Natural killer cell (primary cell): Measurements from ENCODE around the gene SCLT1. TPM values are rescaled to one million over a fixed set of nuclear protein-coding genes. Genes with fewer than 3 reads are reported as not detected.

Source experiments
- ATAC-seq, 3 donors: fragments of 150-1000 bp in 2 of 3; fragments of 200-7000 bp in 1 of 3; cut with Tn5 transposase; 1 replicate in 1 of 3; 2 replicates in 2 of 3; pipeline ENCODE4 v1.10.0; 2021; ENCODE audit warnings: mild to moderate bottlenecking in 2 of 3, moderate library complexity in 2 of 3
- DNase-seq, 2 donors: peaks; one replicate each; pipeline versions ENCODE4 v3.0.0 to v3.0.0-alpha.2; 2013 to 2021; ENCODE audit warnings: mixed read lengths in 1 of 2
- H3K27ac ChIP-seq: one replicate; pipeline ENCODE4 v1.5.1; 2013; ENCODE audit warnings: mild to moderate bottlenecking, low read length
- H3K27me3 ChIP-seq: one replicate; pipeline ENCODE4 v1.6.1; 2013; ENCODE audit warnings: low read length; ENCODE audit not compliant: control insufficient read depth, insufficient read depth
- H3K36me3 ChIP-seq: one replicate; pipeline ENCODE4 v1.6.1; 2013; ENCODE audit warnings: low read length; ENCODE audit not compliant: control insufficient read depth, insufficient read depth
- H3K4me1 ChIP-seq: one replicate; pipeline ENCODE4 v1.6.1; 2013; ENCODE audit warnings: low read length; ENCODE audit not compliant: control insufficient read depth, insufficient read depth
- H3K4me3 ChIP-seq: one replicate; pipeline ENCODE4 v1.5.1; 2013; ENCODE audit warnings: low read length
- H3K9me3 ChIP-seq: one replicate; pipeline ENCODE4 v1.6.1; 2013; ENCODE audit warnings: low read length; ENCODE audit not compliant: control insufficient read depth, insufficient read depth
- H3K27ac Mint-ChIP-seq, 2 donors: one replicate each; pipeline ENCODE4 v1.8.0; 2022; ENCODE audit warnings: mild to moderate bottlenecking in 2 of 2, mixed read lengths in 2 of 2, moderate library complexity in 1 of 2
- H3K27me3 Mint-ChIP-seq, 2 donors: one replicate each; pipeline ENCODE4 v1.8.0; 2022; ENCODE audit warnings: low read depth in 2 of 2, mixed read lengths in 2 of 2
- H3K36me3 Mint-ChIP-seq: one replicate; pipeline ENCODE4 v1.8.0; 2022; ENCODE audit warnings: mixed read lengths
- H3K4me1 Mint-ChIP-seq, 2 donors: one replicate each; pipeline ENCODE4 v1.8.0; 2022; ENCODE audit warnings: mixed read lengths in 2 of 2
- H3K4me3 Mint-ChIP-seq: one replicate; pipeline ENCODE4 v1.8.0; 2022; ENCODE audit warnings: mild to moderate bottlenecking, moderate library complexity, mixed read lengths
- H3K9me3 Mint-ChIP-seq, 2 donors: one replicate each; pipeline ENCODE4 v1.8.0; 2022; ENCODE audit warnings: mixed read lengths in 2 of 2
- WGBS: methylation state at CpG from one replicate; pipeline ENCODE4 v1.1.7; 2013; ENCODE audit warnings: missing lambda C conversion rate; ENCODE audit not compliant: insufficient coverage; 5-methylcytosine and 5-hydroxymethylcytosine counted together
- intact Hi-C: fragments of 100-400 bp; cut with micrococcal nuclease; formaldehyde crosslinking; loops from one replicate; pipeline ENCODE4 v1.14.2; 2022
- total RNA-seq, 4 donors: library from RNA; stranded (reverse); fragments of 120-200 nt in 1 of 4; gene quantifications; one replicate each; pipeline versions ENCODE4 v1.2.3 to v1.2.4, GENCODE V29; 2013 to 2022
- TF ChIP-seq, protein P1 (sequence below): fragments of 200-600 bp; IDR thresholded peaks from one replicate; pipeline ENCODE4 v1.8.0; 2022; ENCODE audit warnings: antibody characterized with exemption

Gene SCLT1
- total RNA-seq: 10 to 100 TPM; 54.0 to 59.9 (median 55.4) TPM
- 59.8 TPM for total RNA-seq (2013)

DNA sequence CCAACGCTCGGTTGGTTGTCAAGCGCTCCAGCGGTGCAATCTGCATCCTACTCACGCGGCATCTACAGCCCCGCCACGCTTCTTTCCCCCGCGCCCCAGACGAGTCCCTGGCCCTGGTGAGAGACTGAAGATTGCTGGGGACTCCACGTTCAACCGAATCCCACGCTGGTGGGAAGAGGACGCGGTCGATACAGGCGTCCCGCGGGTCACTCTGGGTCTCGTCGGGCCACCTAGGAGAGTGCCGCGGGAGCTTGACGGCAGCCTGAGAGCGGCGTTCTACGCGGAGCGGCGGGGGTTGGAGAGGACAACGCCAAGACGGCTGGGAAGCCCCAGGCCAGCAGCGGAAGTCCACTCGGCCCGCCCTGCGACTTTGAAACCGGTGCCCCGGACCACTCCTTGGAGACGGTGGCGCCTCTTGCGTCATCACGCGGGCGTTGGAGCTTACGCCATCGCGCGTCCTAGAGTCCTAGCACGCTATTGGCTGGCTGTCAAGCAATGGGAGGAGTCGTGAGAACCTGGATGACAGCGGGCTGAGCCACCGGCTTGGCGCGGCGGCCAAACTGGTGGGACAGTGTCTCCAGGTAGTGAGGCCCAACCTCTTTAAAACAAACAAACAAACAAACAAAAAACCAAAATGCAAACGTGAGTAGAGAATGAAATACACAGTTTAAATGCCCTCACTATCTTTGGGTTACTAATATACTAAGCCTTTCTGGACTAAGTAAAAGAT, at the start of gene SCLT1:
SCLT1 (minus strand) TSS at position 349 of the 730 bp plus-strand sequence. CDS start 436 bp downstream, outside the sequence.
- Histone ChIP-seq H3K4me3 (peak within 1 kb of the TSS; percentile 98), H3K9me3 (no peaks in the 10 kb centered on the region), H3K27ac (peak within 1 kb of the TSS; percentile 100), H3K4me1 (peaks cover 6% of the 10 kb centered on the region), H3K27me3 (no peaks in the 10 kb centered on the region), H3K36me3 (no peaks in the 10 kb centered on the region)
- H3K27ac Mint-ChIP-seq: no peak within 1 kb of the TSS
- H3K4me1 Mint-ChIP-seq: peaks cover 27 to 44% of the 10 kb centered on the region in 2 donors
- intact Hi-C loops: loop anchor here (2.0 to 5.0 kb wide), 6 partner anchors 177 to 1126 kb away; partner anchors contain the start of genes ABHD18, JADE1, MFSD8 and PGRMC2
- TF ChIP-seq, protein P1, sequence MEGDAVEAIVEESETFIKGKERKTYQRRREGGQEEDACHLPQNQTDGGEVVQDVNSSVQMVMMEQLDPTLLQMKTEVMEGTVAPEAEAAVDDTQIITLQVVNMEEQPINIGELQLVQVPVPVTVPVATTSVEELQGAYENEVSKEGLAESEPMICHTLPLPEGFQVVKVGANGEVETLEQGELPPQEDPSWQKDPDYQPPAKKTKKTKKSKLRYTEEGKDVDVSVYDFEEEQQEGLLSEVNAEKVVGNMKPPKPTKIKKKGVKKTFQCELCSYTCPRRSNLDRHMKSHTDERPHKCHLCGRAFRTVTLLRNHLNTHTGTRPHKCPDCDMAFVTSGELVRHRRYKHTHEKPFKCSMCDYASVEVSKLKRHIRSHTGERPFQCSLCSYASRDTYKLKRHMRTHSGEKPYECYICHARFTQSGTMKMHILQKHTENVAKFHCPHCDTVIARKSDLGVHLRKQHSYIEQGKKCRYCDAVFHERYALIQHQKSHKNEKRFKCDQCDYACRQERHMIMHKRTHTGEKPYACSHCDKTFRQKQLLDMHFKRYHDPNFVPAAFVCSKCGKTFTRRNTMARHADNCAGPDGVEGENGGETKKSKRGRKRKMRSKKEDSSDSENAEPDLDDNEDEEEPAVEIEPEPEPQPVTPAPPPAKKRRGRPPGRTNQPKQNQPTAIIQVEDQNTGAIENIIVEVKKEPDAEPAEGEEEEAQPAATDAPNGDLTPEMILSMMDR: no peak
- H3K9me3 Mint-ChIP-seq: no peaks in the 10 kb centered on the region
- H3K36me3 Mint-ChIP-seq: no peaks in the 10 kb centered on the region
- under 1% methylated on average over 57 of the region's 57 CpGs for WGBS
- H3K27me3 Mint-ChIP-seq: no peaks in the 10 kb centered on the region
- no peak within 1 kb of the TSS for H3K4me3 Mint-ChIP-seq
- ATAC-seq: peak; percentile 89 to 97 (median 91)
- peak; percentile 96 to 98 for DNase-seq

- H3K4me1 ChIP-seq: no peaks in the 10 kb centered on the region
- Mint-ChIP-seq H3K4me1 (no peaks in the 10 kb centered on the region), H3K27ac (no peak overlapping the region), H3K4me3 (no peak overlapping the region), H3K36me3 (no peaks in the 10 kb centered on the region), H3K9me3 (no peaks in the 10 kb centered on the region), H3K27me3 (peaks cover 9 to 15% of the 10 kb centered on the region in 2 donors)
- no CpG with 5 or more reads among the region's 2 CpGs for WGBS
- ATAC-seq (no peak), DNase-seq (no peak)
- no peaks in the 10 kb centered on the region for H3K36me3 ChIP-seq
- H3K9me3 ChIP-seq: no peaks in the 10 kb centered on the region
- H3K4me3 ChIP-seq: no peak overlapping the region
- intact Hi-C loops: no loop called here
- peaks cover 7% of the 10 kb centered on the region for H3K27me3 ChIP-seq
- H3K27ac ChIP-seq: no peak overlapping the region
- TF ChIP-seq, protein P1: no peak
Measured at GRCh38 chr4:129140521-129140920, 47.2 kb upstream of the SCLT1 start.

DNA sequence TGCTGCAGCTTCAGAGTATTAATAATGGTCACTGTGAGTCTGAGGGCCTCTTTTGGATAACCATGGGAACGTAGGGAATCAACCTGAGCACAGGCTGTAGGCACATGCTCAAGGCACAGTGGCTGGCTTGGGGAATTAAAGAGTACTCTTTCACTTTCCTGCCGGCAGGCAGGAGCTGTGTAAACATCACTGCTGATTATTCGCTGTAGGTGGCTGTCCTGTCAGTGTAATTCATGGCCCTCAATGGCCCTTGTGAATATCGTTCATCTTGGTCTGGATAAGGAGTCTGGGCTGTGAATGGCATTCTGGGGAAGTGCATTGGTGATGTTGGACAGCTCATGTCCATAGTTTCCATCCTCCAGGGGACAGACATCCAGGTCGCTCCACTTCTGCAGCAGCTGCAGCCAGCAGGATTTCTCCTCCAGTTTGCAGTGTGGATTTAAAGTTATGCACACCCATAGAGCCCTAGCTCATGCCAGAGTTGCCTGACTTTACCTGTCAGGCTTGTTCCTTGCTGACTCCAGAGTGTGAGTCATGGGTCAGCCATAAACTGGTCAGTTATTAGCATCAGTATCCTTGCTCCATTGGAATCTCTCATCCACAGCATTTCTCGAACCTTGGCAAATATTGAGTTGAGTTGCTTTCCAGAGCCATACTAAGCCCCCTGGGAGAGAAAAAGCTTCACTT, 45.6 kb upstream of the SCLT1 start:
- 67% methylated on average over 6 of the region's 6 CpGs for WGBS
- DNase-seq (no peak), ATAC-seq (no peak)
- Mint-ChIP-seq H3K9me3 (no peaks in the 10 kb centered on the region), H3K4me1 (no peaks in the 10 kb centered on the region), H3K36me3 (no peaks in the 10 kb centered on the region), H3K4me3 (no peak overlapping the region), H3K27ac (no peak overlapping the region), H3K27me3 (peaks cover 0 to 8% of the 10 kb centered on the region in 2 donors)
- H3K27me3 ChIP-seq: peaks cover 7% of the 10 kb centered on the region
- H3K36me3 ChIP-seq: no peaks in the 10 kb centered on the region
- H3K27ac ChIP-seq: no peak overlapping the region
- TF ChIP-seq, protein P1: no peak
- intact Hi-C loops: no loop called here
- H3K4me1 ChIP-seq: no peaks in the 10 kb centered on the region
- H3K9me3 ChIP-seq: no peaks in the 10 kb centered on the region
- no peak overlapping the region for H3K4me3 ChIP-seq
